HFF-Myc (cell line): Measurements from ENCODE around the gene MRPL55.
A peak's percentile ranks its signal among the peaks of the same experiment; 100 is the strongest.

Experiments
- DNase-seq: peaks from one replicate; pipeline ENCODE4 v3.0.0-alpha.2; 2011; ENCODE audit warnings: low read depth; ENCODE audit errors: extremely low read depth
- H3K4me3 ChIP-seq: replicated peaks from 2 replicates; pipeline ENCODE4 v1.5.1; 2011; ENCODE audit warnings: low read depth, mild to moderate bottlenecking, control low read depth, low read length
- TF ChIP-seq, protein P1 (sequence below): IDR thresholded peaks from 2 replicates; pipeline ENCODE4 v1.5.1; 2012; ENCODE audit warnings: mild to moderate bottlenecking, low read depth, low read length, control low read depth; ENCODE audit errors: missing control alignments

The MRPL55 gene

DNA sequence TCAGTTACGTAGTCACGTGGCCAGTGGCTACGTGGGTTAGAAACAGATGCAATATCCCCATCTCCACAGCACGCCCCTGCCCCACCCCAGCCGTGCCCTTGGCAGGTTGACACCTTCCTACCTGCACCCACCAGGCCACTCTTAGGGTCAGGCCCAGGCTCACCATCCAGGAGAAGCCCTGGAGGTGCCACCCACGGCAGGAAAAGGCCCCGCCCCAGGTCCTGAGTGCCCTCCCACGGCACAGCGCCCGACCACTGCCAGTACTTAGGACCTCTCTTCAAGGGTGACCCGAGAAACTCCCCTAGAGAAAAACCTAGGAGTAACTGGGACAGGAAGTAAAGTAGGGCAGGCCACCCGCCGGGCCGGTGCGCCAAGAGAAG, 7.5 kb downstream of the MRPL55 start:
- no peak for DNase-seq
- TF ChIP-seq, protein P1, sequence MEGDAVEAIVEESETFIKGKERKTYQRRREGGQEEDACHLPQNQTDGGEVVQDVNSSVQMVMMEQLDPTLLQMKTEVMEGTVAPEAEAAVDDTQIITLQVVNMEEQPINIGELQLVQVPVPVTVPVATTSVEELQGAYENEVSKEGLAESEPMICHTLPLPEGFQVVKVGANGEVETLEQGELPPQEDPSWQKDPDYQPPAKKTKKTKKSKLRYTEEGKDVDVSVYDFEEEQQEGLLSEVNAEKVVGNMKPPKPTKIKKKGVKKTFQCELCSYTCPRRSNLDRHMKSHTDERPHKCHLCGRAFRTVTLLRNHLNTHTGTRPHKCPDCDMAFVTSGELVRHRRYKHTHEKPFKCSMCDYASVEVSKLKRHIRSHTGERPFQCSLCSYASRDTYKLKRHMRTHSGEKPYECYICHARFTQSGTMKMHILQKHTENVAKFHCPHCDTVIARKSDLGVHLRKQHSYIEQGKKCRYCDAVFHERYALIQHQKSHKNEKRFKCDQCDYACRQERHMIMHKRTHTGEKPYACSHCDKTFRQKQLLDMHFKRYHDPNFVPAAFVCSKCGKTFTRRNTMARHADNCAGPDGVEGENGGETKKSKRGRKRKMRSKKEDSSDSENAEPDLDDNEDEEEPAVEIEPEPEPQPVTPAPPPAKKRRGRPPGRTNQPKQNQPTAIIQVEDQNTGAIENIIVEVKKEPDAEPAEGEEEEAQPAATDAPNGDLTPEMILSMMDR, result no peak
- peak overlapping the region; percentile 77 for H3K4me3 ChIP-seq

DNA sequence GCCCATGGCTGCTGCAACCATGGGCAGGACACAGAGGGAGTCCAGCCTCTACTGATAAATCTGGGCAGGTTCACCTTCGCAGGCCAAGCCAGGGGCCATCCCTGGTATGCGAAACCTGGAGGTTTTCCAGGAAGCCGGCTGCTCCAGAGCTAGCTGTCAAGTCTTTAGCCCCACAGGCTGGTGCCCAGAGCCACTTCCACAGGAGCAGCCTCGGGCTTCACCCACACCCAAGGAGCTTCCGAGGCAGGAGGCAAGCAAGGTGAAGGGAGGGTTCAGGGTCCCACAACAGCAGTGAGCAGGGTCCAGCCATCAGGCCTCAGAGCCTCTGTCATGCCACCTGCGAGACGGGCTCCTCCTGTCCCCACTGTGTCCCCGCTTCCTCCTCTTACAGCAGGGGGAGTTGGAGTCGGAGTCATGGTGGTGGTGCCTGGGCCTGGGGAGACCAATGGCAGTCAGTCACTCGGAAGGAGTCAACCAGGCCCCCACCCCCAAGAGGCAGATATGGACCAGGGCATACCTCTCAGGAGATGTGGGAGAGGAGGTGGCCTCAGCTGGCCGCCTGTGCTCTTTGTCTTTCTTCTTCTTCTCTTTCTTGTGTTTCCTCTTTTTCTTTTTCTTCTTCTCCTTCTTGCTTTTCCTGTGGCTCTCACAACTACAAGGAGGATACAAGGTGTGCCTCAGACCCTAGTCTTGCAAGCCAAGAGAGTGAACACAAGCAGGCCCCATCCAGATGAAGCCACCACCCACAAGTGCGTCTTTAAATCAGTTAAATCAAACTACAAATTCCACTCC, 8.1 kb downstream of the MRPL55 start:
- no peak for DNase-seq
- peak overlapping the region; percentile 77 for H3K4me3 ChIP-seq
- TF ChIP-seq, protein P1, result no peak

DNA sequence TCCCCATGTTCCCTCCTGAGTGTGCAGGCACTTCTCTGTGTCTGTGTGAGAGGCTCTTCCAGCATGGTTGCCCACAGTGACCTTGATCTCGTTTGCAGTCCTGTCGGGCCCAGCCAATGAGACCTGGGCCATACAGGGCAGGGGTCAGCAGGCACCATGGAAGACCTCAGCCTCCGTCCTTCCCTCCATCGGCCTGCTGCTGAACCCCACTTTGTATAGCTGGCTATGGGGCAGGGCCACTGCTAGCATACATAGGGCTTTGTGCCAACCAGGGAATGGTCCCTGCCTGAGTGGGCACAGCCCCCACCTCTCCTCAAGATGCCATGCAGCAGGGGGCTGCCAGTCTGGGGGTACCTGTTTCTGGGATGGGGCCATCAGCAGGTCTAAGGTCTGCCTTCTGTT, 9.8 kb downstream of the MRPL55 start:
- DNase-seq, result no peak
- TF ChIP-seq, protein P1, result no peak
- no peak overlapping the region for H3K4me3 ChIP-seq

DNA sequence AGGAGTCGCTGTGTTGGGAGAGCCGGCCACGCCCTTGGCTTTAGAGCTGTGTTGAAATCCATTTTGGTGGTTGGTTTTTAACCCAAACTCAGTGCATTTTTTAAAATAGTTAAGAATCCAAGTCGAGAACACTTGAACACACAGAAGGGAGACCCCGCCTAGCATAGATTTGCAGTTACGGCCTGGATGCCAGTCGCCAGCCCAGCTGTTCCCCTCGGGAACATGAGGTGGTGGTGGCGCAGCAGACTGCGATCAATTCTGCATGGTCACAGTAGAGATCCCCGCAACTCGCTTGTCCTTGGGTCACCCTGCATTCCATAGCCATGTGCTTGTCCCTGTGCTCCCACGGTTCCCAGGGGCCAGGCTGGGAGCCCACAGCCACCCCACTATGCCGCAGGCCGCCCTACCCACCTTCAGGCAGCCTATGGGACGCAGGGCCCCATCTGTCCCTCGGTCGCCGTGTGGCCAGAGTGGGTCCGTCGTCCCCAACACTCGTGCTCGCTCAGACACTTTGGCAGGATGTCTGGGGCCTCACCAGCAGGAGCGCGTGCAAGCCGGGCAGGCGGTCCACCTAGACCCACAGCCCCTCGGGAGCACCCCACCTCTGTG, 10.7 kb downstream of the MRPL55 start:
- TF ChIP-seq, protein P1, result no peak
- DNase-seq, result no peak
- H3K4me3 ChIP-seq, result no peak overlapping the region

DNA sequence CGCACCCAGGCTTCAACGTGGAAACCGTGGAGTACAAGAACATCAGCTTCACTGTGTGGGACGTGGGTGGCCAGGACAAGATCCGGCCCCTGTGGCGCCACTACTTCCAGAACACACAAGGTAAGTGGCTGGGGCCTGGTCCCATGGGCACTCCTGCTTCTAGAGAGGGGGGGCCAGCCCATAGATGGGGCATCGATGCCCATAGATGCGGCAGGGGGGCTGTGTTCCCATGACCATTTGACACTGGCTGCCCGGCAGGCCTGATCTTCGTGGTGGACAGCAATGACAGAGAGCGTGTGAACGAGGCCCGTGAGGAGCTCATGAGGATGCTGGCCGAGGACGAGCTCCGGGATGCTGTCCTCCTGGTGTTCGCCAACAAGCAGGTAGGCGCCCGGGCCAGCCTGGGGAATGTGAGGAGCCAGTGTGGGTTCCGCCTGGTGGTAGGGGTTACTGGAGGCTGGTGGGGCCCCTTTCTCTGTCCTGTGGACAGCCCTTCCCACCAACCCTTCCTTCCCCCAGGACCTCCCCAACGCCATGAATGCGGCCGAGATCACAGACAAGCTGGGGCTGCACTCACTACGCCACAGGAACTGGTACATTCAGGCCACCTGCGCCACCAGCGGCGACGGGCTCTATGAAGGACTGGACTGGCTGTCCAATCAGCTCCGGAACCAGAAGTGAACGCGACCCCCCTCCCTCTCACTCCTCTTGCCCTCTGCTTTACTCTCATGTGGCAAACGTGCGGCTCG, 11.6 kb downstream of the MRPL55 start:
- H3K4me3 ChIP-seq, result no peak overlapping the region
- DNase-seq, result no peak
- TF ChIP-seq, protein P1, result no peak

DNA sequence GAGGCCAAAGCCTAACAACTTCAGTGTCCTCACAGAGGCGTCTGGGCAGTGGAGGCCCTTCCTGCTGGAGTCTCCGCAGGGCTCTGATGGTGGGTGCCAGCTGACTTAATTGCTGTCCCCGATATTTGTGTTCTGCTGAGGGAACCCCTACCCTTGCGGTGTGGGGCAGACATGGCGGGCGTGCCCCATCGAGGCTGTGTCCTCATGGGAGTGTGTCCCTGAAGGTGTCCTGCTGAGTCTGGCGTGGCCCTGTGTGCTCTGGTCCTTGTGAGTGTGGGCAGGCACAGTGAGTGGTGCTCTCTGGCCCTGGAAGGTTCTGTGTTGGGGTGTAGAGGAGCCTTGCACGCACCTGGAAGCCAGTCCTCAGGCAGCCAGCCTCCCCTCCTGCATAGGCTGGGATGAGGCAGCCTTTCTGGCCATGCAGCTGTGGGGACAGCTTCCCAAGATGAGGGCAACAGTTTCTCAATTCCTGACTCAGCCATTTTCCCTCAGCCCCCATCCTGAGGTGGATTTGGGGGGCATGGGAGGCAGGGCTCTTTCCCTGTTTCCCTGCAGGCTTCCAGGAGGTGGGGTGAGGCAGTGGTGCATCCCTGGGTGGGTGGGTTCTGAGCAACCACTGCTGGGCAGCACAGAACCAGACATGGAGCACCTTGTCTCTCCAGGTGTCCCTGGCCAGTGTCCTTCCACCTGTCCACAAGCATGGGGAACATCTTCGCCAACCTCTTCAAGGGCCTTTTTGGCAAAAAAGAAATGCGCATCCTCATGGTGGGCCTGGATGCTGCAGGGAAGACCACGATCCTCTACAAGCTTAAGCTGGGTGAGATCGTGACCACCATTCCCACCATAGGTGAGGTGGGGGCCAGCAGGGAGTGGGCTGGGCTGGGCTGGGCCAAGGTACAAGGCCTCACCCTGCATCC, 12.4 kb downstream of the MRPL55 start:
- no peak overlapping the region for H3K4me3 ChIP-seq
- no peak for DNase-seq
- TF ChIP-seq, protein P1, result no peak
